Right atrium auricular region (tissue), 2 donors: Measurements from ENCODE around the gene FGF11. TPM values are rescaled to one million over a fixed set of nuclear protein-coding genes. Genes with fewer than 3 reads are reported as not detected.

Experiments used
- DNase-seq: peaks from one replicate; pipeline ENCODE4 v3.0.0-alpha.2; 2019; ENCODE audit warnings: low spot score
- H3K27ac ChIP-seq, 2 donors: fragments of 200-600 bp; sonication (generic); 1 replicate in 1 of 2; 2 replicates in 1 of 2; pipeline ENCODE4 v1.5.1; 2016 to 2019
- H3K27me3 ChIP-seq, 2 donors: fragments of 200-600 bp; sonication (generic); one replicate each; pipeline versions ENCODE4 v1.5.1 to v1.6.0; 2017 to 2019
- H3K36me3 ChIP-seq: fragments of 200-600 bp; sonication (generic); one replicate; pipeline ENCODE4 v1.5.1; 2016
- H3K4me1 ChIP-seq, 2 donors: fragments of 200-600 bp; sonication (generic); one replicate each; pipeline versions ENCODE4 v1.5.1 to v1.6.0; 2017 to 2019
- H3K4me3 ChIP-seq, 2 donors: fragments of 200-600 bp; sonication (generic); 1 replicate in 1 of 2; 2 replicates in 1 of 2; pipeline ENCODE4 v1.5.1; 2017 to 2019; ENCODE audit warnings: mild to moderate bottlenecking in 1 of 2, moderate library complexity in 1 of 2
- H3K9me3 ChIP-seq, 2 donors: fragments of 200-600 bp; sonication (generic); one replicate each; pipeline ENCODE4 v1.5.1; 2019
- CTCF ChIP-seq, 2 donors: fragments of 200-600 bp; sonication (generic); IDR thresholded peaks; one replicate each; pipeline ENCODE4 v1.5.1; 2019; ENCODE audit warnings: antibody characterized with exemption in 2 of 2
- total RNA-seq, 2 donors: library from RNA; depleted of rRNA; stranded (reverse); fragments of >200 nt; gene quantifications; one replicate each; pipeline ENCODE4 v1.1.0, GENCODE V29; 2016

Gene FGF11
- total RNA-seq, 2 donors from 2014 or later, result 18.6 to 20.9 TPM

- Histone ChIP-seq H3K27ac (peak overlapping the region; percentile 83 to 85), H3K27me3 (peaks cover 0 to 9% of the 10 kb centered on the region in 2 donors), H3K4me3 (peak overlapping the region; percentile 37 to 60), H3K36me3 (no peaks in the 10 kb centered on the region), H3K9me3 (no peaks in the 10 kb centered on the region), H3K4me1 (peaks cover 0 to 56% of the 10 kb centered on the region in 2 donors)
- no peak for DNase-seq
- peak in 1 of 2 donors; percentile 35 for TF ChIP-seq CTCF (IDR thresholded peaks at IDR 0.05)
These were observed 3.4 kb upstream of the FGF11 start for GRCh38 chr17:7435676-7436555.

GRCh38 chr17:7436556-7437368, 2.5 kb upstream of the FGF11 start:
- no peaks in the 10 kb centered on the region for H3K36me3 ChIP-seq
- H3K4me3 ChIP-seq, result peak overlapping the region; percentile 42 to 60
- peaks cover 0 to 9% of the 10 kb centered on the region in 2 donors for H3K27me3 ChIP-seq
- peak; percentile 81 to 98 for TF ChIP-seq CTCF (IDR thresholded peaks at IDR 0.05)
- DNase-seq, result peak; percentile 69
- H3K4me1 ChIP-seq, result peaks cover 0 to 57% of the 10 kb centered on the region in 2 donors
- no peaks in the 10 kb centered on the region for H3K9me3 ChIP-seq
- peak overlapping the region; percentile 83 to 85 for H3K27ac ChIP-seq

GRCh38 chr17:7437369-7437863, 1.9 kb upstream of the FGF11 start:
- H3K36me3 ChIP-seq, result no peaks in the 10 kb centered on the region
- DNase-seq, result no peak
- H3K27ac ChIP-seq, result peak overlapping the region; percentile 83 to 85
- H3K9me3 ChIP-seq, result no peaks in the 10 kb centered on the region
- H3K4me1 ChIP-seq, result peaks cover 0 to 57% of the 10 kb centered on the region in 2 donors
- peaks cover 0 to 9% of the 10 kb centered on the region in 2 donors for H3K27me3 ChIP-seq
- no peak for TF ChIP-seq CTCF (IDR thresholded peaks at IDR 0.05)
- peak overlapping the region; percentile 42 to 60 for H3K4me3 ChIP-seq

GRCh38 chr17:7437950-7438614, 1.2 kb upstream of the FGF11 start:
- peak overlapping the region; percentile 42 to 60 for H3K4me3 ChIP-seq
- H3K27ac ChIP-seq, result peak overlapping the region; percentile 83 to 85
- peaks cover 0 to 9% of the 10 kb centered on the region in 2 donors for H3K27me3 ChIP-seq
- no peaks in the 10 kb centered on the region for H3K9me3 ChIP-seq
- TF ChIP-seq CTCF (IDR thresholded peaks at IDR 0.05), result no peak
- peaks cover 0 to 57% of the 10 kb centered on the region in 2 donors for H3K4me1 ChIP-seq
- peak; percentile 62 for DNase-seq
- no peaks in the 10 kb centered on the region for H3K36me3 ChIP-seq
